Mammary epithelial cell (primary cell): ENCODE data around the gene MLXIP.

ENCODE experiments used
- CTCF ChIP-seq, 2 donors: IDR thresholded peaks in 1 of 2; conservative IDR thresholded peaks in 1 of 2; 2 replicates each; pipeline ENCODE4 v1.5.1; 2011 to 2012; ENCODE audit warnings: inconsistent platforms in 2 of 2, low read length in 2 of 2, mild to moderate bottlenecking in 2 of 2, control low read depth in 1 of 2, low read depth in 1 of 2; ENCODE audit not compliant: insufficient read depth in 1 of 2; ENCODE audit errors: extremely low read depth in 1 of 2
- EZH2 ChIP-seq: IDR thresholded peaks from 2 replicates; pipeline ENCODE4 v1.6.1; 2012; ENCODE audit warnings: low read length, inconsistent platforms, borderline replicate concordance

DNA sequence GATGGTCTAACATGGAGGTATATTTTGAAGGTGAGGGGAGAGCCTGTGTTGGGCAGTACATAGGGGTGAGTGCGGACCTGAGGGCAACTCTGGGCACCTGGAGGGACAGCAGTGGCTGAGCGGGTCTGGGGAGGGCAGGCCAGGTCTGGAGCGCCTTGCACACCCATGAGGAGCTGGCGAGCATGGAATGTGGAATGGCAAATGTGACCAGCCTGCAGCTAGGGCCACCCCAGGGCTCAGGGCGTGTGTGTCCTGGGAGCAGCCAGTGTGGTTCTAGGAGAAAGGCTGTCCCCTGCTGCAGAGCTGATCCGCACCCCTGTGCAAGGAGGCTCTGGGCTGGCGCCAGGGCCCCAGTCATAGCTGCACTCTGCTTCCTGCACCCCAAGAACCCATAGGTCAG is 32.4 kb upstream of the MLXIP start:
- TF ChIP-seq CTCF (conservative IDR thresholded peaks at IDR 0.05 in 1 of 2, IDR thresholded peaks at IDR 0.05 in 1 of 2; ENCODE audit: extremely low read depth in 1 of 2, insufficient read depth in 1 of 2, low read depth in 1 of 2, low read length in 2 of 2): no peak
- TF ChIP-seq EZH2: no peak
